GM20431 (cell line): ENCODE measurements around the gene PLA2G6.

Experiments used
- in situ Hi-C: fragments of 300-500 bp; cut with MseI, MboI; formaldehyde crosslinking; loops from one replicate; pipeline ENCODE4 v1.15.0; 2020; ENCODE audit warnings: low sequenced_read_pairs; ENCODE audit not compliant: unreplicated experiment

Gene PLA2G6

GRCh38 chr22:38215156-38216038 lies 33.8 kb upstream of the PLA2G6 start:
- in situ Hi-C loops = no loop called here

DNA sequence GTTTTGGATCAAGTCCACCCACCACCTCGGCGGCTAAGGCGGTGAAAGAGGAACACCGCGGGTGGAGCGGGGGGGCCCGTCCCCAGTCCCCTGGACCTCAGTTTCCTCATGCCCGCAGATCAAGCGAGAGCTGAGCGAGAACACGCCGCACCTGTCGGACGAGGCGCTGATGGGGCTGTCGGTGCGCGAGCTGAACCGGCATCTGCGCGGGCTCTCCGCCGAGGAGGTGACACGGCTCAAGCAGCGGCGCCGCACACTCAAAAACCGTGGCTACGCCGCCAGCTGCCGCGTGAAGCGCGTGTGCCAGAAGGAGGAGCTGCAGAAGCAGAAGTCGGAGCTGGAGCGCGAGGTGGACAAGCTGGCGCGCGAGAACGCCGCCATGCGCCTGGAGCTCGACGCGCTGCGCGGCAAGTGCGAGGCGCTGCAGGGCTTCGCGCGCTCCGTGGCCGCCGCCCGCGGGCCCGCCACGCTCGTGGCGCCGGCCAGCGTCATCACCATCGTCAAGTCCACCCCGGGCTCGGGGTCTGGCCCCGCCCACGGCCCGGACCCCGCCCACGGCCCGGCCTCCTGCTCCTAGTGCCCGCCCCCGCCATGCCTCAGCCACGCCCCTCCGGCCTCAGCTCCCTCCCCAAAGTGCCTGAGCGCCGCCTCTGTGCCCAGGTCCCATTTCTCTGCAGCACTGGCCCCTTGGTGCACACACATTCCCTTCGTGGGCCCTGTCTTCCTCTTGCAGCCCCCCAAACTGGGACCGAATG lies 32.8 kb upstream of the PLA2G6 start:
- in situ Hi-C loops = no loop called here

GRCh38 chr22:38213990-38214301 lies 32.3 kb upstream of the PLA2G6 start:
- in situ Hi-C loops = no loop called here

DNA sequence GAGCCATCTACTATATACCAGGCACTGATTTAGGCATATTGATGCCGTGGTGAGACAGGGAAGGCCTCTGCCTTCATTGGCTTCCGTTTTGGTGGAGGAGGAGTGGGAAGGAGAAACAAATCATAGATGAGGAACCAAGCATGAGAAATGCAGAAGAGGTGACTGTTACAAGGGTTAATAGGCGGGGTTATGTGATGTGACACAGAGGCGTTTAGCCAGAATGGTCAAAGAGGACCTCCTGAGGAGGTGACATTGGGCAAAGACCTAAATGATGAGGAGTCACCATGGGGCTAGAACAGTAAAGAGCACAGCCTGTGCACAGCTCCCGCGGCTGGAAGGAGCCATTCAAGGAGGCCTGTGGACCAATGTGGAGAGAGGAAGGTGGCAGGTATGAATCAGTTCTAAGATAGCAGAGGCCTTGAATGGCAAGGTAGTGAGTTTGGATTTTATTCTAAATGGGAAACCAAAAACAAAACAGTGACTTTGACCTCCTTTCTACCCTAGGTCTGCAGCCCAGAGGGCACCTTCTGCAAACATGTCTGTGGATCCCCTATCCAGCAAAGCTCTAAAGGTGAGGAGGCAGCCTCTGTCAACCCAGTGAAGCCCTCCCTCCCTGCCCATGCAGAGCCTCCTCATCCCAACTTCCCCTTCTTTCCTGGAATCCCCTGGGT lies 31.8 kb upstream of the PLA2G6 start:
- in situ Hi-C loops = no loop called here

GRCh38 chr22:38212442-38212841 lies 30.8 kb upstream of the PLA2G6 start:
- in situ Hi-C loops = no loop called here

- in situ Hi-C loops = no loop called here
Observed at GRCh38 chr22:38211556-38211955, 29.9 kb upstream of the PLA2G6 start.

DNA sequence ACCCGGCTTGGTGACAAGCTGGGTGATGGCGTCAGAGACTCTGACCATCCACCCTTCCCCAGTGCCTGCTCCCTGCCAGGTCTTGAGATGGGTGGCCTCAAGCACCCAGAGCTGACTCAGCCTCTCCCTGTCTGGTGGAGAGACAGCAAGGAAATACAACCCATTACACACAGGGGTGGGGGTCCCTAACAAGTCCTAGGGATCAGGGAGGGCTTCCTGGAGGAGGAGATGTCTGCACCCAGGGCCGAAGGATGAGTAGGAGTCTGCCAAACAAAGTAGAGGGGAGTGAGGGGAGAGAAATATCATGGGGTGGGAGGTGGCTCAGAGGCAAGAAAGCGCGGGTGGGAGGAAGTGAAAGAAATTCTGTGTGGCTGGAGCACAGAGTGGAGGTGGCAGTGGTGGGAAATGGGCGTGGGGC lies 26.9 kb upstream of the PLA2G6 start:
- in situ Hi-C loops = no loop called here

GRCh38 chr22:38207898-38208432 lies 26.3 kb upstream of the PLA2G6 start:
- in situ Hi-C loops = no loop called here

- in situ Hi-C loops = no loop called here
Observed at GRCh38 chr22:38205261-38206128, 23.9 kb upstream of the PLA2G6 start.

DNA sequence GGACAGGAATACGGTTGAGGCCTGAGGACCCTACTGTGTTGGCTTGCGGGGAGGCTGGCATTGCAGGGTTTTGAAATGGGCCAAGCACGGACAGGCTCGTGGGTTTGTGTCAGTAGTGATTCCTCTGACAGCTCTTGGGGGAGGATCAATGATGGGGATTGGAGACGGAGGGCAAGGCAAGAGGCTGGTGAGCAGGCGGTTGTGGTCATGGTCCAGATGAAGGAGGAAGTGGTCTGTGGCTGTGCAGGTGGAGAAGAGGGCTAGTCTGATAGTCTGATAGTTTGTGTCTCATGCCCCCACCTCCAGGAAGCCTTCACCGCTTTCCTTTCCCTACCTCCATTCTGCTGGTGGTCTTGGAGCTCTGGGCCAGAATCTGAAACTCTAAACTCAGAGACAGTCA lies 23.2 kb upstream of the PLA2G6 start:
- in situ Hi-C loops = no loop called here

DNA sequence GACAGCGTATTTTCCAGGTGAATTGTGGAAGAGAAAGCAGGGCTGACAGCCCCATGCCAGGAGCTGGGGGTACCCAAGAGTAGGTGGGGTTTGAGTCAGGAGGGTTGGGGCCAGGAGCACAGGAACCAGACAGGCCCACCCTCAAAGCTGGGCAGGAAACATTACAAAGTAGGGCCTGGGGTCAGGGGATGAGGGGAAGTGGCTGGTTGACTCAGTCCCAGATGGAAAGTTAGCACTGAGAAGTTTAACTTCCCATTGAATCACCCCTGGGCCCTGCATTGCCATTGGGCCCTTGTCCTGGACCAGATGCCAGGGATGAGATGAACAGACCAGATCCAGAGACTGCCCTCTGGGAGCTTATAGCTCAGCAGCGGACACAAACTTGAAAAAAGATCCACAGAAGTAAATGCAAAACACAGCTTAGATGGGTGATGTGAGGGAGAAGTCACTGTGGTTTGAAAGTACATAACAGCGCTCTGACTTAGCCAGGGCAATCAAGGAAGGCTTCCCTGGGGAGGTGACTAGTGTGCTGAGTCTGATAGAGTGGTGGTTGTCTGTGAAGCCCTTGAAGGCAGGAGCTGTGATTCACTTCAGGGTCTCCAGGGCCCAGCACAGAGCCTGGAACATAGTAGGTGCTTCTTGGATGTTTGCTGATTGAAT lies 22.4 kb upstream of the PLA2G6 start:
- in situ Hi-C loops = no loop called here

DNA sequence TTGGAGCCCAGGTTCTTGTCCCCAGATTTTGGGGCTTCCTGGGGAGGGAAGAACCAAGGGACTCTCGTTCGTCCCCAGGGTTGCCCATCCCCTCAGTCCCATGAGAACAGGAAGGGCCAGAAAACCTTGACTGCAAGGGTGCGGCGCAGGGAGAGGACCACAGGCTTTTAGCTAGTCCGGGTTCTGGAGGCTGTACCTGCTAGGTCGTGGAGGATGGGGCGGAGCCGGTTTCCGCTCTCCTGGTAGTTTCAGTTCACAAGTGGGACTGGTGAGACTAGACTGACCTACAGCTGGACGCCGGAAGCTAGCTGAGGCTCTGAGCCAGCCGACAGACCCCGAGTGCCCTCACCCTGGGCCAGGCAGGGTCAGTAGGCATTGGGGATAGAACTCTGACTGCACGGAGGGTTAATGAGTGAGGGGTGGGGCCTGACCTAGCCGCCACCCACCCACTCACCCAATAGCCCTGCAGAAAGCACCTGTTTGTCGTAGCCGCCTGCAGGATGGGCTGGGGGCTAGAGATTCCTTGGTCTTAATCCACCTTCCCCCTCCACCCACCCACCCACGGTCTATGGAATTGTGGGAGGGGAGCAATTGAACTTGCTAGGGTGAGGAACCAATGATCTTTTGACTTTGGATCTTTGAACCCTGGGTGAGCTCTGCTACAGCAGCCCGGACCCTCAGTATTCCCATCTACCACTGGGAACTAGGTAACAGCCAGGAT lies 21.6 kb upstream of the PLA2G6 start:
- in situ Hi-C loops = no loop called here

DNA sequence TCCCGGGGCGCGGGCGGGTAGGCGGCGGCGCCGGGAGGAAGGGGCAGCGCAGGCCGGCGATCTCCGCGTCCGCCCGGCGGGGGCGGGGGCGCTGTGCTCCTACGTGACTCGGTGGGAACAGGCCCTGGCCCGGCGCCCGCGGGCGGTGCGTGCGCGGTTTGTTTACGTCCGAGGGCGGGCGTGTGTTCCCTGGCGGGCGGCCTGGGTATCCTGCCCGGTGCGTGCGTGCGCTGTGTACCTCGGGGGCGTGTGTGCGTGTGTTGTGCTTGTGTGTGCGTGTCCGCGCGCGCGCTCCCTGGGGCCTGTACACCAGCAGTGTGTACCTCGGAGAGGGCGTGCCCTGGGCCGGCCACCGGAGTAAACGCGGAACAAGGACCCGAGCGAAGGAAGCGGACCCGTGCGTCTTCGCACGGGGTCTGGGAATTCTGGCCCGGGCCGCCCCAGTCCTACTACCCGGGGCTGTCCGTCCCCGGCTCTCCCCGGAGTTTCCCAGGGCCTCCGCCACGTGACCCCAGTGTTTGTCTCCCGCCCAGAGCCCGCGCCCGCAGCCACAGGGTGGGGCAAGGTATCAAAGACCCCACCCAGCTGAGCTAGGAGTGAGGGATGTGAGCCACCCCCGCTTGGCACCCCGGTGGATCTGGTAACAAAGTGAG lies 20.9 kb upstream of the PLA2G6 start:
- in situ Hi-C loops = no loop called here

DNA sequence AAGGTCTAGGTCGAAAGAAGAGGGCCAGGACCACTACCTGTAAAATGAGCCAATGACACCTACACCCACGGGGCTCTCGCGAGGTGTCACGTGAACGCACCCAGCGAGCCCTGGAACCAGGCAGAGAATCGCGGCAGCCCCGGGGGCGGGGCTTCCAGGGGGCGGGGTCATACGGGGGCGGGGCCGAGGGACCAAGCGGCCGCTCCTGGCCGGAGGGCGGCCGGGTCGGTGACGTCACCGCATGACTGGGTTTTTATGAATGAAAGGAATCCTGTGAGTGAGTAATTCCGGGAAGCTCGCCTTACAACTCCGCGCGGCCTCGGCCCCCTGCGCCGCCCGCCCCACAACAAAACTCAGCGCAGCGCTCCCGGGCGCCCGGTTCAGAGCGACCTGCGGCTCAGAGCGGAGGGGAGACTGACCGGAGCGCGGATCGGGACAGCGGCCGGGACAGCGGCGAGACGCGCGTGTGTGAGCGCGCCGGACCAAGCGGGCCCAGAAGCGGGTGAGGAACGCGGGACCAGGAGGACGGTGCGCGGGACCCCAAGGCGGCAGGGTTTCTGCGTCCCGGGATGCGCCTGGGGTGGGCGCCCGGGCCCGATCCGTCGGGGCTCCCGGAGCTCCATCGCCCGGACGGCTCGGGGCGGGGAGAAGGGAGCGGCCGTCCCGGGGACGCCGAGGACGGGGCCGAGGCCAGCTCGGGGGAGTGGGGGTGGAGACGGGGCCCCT lies 20.2 kb upstream of the PLA2G6 start, which contains the start of gene MAFF:
MAFF (plus strand) TSS at position 284 of the 726 bp plus-strand sequence. CDS start 11,860 bp downstream, outside the sequence.
- in situ Hi-C loops = no loop called here

- in situ Hi-C loops = no loop called here
Observed at GRCh38 chr22:38201371-38201710, 19.7 kb upstream of the PLA2G6 start.

GRCh38 chr22:38199826-38200559 lies 18.4 kb upstream of the PLA2G6 start:
- in situ Hi-C loops = no loop called here
